H54 (cell line): ENCODE results near the gene CACNA2D3.

Experiments
- DNase-seq: peaks from one replicate; pipeline ENCODE4 v3.0.0; 2011; ENCODE audit warnings: low spot score, mixed read lengths; ENCODE audit not compliant: insufficient read length
- FAIRE-seq: peaks from 3 replicates; lab custom pipeline; 2011; peaks lifted over from hg19 to GRCh38; lab: Jason Lieb, UNC
- POLR2A ChIP-seq: IDR thresholded peaks from 2 replicates; pipeline ENCODE4 v1.6.1; 2011; ENCODE audit warnings: low read depth, mild to moderate bottlenecking, low read length

CACNA2D3 gene

DNA sequence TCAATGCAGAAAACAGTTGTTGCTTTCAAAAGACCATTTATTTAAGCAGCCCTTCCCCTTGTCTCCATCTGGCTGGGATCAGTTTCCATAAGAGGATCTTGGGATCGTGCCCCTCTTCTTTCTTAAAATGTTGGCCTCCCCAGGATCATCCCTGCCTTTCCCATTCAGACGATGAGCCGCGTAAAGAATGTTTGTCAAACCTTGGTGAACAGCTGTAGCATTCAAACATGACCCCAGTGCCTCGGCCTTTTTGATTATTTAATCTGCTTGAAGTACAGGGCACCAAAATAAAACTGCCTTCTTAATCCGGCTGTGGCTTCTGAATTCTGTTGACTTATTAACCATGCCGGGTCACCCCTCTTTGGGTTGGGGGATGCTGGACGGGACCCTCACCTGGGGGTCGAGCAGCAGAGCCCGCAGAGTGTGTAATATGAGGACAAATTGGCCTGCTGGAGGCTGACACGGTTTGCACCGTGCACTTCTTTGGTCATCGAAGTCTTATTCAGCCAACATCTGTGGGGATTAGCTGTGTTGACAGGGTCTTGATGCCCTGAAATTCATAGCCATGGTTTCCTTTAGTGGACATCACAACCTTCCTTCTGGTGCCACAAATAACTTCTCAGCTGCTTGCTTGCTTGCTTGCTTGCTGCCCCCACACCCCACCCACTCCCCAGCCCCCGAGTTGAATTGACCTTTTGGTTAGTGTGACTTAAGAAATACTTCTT, 805.9 kb downstream of the CACNA2D3 start, which contains the start of gene LRTM1:
TSS of gene LRTM1 (minus strand) at position 14 of the 725 bp plus-strand sequence. CDS start 148 bp downstream, outside the sequence.
- TF ChIP-seq POLR2A, result no peak
- no peak for FAIRE-seq
- DNase-seq, result no peak

DNA sequence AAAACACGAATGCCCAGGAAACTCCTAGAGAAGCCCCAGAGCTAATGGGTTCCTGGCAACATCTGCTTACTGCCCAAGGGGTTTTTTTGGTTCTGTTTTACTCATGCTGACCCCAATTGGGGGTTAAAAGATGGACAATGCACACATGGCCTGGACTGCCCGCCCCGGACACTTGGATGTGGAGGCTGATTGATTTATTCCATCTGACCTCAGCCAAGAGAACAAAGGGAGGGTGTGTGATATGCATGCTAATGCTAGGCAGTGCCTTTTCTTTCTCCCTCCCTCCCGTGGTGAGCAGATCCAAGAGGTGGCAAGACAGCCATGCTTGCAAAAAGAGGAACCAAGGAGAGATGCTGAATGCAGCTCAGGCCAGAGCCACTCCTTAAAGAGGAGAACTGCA, 808.8 kb downstream of the CACNA2D3 start:
- no peak for DNase-seq
- no peak for TF ChIP-seq POLR2A
- FAIRE-seq, result no peak

DNA sequence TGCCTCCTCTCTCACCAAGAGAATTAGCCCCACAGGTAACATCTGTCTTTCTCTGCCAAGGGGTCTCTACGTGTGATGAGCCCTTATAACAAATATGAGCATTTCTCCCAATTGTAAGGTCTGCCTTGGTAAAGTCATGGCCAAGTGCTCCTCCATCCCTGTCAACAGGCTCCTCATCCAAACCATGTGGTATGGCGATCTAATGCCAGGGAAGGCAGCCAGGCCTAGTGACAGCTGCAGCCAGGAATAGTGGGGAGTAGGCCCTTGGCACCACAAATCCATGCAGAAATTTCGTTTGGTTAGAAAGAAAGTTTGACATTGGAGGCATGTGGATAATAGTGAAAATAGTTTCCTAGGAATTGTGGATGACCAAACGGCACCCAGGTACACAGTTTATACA, 810.3 kb downstream of the CACNA2D3 start:
- DNase-seq (no peak), FAIRE-seq (no peak)
- no peak for TF ChIP-seq POLR2A

DNA sequence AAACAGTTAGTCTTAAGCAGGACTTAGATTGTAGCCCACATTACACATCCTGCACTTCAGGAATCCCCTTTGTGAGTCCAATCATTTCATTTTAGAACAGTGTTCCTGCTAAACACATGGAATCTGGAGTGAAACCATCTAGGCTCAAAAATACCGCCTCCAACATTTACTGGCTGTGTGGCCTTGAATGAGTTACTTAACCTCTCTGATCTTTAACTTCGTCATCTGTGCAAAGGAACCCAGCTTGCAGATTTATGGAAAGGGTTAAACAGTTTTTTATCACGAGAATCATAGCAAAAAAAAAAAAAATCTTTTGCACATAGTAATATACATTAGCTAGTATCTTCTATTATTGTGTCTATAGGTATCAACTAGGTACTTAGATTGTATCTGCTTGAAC, 813.5 kb downstream of the CACNA2D3 start:
- FAIRE-seq (no peak), DNase-seq (no peak)
- no peak for TF ChIP-seq POLR2A

DNA sequence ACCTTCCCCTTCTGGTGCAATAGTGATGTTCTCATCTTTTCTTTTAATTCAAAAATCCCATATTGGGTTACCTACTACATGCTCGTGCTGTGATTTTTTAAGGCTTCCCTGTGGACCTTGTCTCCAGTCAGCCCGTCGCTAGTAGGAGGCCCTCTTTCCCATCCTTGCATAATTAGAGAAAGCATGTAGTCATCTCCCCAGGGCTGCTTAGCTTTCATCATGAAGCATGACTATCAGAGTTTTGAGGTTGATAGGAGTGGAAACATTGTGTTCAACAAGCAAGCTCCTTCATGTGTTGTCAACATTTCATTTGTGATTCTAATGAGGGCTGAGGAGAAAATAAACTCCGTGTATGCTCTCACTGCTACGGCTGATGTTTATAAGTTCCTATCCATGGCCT, 814.2 kb downstream of the CACNA2D3 start:
- no peak for TF ChIP-seq POLR2A
- DNase-seq, result no peak
- no peak for FAIRE-seq

DNA sequence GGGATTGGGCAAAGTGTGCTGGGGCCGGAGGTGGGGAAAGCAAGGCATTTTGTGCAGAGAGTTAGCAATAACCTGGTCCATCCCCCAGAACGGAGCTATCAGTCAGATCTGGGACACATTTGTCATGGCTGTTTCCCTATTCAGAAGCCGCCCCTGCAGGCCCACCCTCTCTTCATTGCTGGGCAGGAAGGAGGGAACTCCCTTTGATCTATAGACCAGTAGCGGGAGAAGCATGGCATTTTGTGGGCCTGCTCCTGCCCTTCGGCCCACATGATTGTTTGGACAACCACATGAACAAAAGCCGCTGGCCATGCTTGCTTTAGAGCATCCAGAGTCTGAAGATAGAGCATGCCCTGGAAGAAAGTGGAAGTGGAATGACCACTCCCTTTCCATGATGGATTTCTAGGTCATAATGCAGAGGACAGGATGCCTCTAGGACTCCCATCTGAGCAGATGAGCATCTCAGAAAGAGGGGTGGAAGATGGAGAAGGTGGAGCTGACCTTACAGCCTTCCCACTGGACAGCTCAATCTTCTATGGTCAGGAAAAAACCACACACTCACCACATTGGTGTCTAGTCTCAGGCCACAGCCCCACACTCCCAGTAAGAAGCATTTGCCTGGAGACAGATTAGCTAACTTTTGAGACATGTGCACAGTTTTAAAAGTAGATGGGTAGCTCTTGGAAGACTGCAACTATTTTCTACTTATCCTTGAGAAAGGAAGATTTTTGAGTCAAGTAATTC, 817.4 kb downstream of the CACNA2D3 start:
- no peak for TF ChIP-seq POLR2A
- no peak for FAIRE-seq
- no peak for DNase-seq

DNA sequence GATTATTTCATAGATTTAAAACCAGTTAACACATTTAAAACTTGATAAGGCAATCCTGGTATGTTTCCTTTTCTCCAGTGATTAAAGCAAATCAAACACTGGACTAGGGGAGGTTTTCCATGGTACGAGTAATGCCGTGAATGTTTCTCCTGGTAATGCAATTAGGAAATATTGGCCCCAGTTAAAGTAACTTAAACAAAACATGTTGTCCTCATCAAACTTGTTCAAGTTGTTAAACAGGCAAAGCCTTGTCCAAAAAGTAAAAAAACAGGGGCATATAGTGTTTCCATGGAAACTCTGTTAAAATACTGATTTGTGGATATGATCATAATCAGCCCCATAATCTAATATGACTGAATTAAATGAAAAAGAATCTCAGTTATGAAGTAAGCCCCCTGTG, 818.6 kb downstream of the CACNA2D3 start:
- TF ChIP-seq POLR2A, result no peak
- DNase-seq, result no peak
- FAIRE-seq, result no peak

DNA sequence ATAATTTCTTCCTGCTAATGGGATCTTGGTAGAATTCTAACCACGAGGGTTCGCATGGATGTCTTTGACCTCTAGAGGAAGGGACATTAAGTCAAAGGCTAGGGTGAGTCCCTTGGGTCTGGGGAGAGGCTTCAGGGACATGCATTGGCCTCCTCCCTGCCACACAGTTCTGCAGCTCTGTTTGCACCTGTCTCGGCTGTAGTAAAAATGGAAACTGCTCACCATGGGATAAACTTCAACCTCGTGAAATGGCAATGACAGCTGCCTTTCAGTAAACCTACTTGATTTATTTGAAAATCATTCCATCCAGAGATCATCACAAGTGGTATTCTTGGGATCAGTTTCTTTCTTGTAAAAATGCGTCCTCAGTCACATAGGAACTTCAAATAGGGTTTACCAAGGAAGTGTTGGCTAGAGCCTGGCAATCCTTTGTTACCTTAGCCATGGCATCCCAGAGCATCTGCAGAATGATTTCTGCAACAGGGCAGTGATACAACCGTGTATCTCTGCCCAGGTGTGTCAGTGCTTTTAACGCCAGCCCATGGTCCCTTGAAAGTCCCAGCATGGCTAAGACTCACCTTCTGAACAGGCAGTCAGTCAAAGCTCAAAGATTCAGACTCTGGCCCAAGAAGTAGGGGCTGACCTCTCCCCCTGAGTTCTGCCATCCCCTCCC, 819.5 kb downstream of the CACNA2D3 start:
- no peak for FAIRE-seq
- no peak for TF ChIP-seq POLR2A
- no peak for DNase-seq

DNA sequence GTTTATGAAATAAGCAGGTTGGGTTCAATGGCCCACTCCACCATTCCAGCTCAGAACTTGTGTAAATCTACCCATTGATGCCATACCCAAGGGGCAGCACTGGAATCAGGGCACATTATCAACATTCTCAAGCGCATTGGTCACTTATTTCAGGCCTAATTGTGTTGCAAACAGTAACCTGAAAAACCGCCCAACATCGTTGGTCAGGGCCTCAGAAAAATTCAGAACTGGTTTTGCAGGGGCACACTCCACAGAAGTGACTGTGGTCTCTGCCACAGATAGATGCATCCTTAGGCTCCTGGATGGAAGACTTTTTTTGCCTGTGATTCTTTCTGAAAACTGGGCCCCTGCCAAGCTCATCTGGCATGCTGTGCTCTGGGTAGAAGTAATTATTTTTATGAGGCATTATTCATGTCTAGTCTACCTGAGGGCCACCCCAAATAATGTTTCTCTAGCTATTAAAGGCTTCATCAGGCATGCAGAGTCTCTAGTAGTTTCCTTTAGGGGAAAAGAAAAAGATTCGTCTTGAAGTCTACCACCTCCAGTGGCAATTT, 827.2 kb downstream of the CACNA2D3 start:
- DNase-seq (no peak), FAIRE-seq (no peak)
- no peak for TF ChIP-seq POLR2A

DNA sequence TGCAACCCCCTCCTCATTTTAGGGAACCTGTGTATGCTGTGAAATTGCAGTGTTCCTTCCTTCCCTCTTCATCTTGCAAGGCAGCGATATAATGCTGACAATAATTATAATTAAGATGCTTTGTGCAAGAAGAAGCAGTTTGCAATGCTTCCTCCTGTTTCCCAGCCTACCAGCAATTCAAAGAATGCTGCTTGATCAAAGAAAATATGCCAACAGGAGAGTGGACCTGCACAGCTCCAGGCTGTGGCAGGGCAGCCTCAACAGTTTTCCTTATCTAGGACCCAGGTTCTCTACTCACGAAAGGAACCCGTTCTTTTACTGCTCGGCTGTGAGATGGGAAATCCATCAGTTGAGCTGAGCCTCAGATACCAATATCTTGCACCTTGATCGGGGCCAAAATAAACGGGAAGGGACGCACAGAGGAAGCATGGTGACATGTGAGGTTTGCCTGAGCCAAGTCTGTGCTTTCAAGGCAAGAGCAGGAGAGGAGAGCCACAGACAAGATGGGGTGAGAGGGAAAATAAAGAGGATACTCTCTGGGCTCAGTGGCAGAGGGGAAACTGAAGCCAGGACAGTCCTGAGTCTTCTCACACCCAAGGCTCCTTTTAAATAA, 828.1 kb downstream of the CACNA2D3 start:
- TF ChIP-seq POLR2A, result no peak
- FAIRE-seq (no peak), DNase-seq (no peak)

DNA sequence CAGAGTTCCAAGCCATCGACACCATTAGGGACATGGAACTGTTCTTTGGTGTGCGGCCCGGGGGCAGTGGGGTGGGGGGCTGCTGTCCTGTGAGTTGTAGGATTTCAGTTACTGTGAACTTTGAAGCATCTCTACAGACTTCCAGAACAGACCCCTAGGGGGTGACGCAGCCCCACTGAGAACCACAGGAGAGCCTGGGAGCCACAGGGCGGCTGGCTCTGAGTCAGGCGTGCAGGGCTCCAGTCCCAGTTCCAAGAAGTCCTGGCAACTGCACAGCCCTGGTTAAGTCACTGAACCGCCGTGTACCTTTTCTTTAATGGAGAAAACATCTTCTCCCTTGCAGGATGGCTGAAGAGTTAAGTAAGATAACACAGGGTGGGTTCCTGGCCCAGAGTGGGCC, 829.1 kb downstream of the CACNA2D3 start:
- no peak for TF ChIP-seq POLR2A
- DNase-seq (peak; percentile 65), FAIRE-seq (no peak)

DNA sequence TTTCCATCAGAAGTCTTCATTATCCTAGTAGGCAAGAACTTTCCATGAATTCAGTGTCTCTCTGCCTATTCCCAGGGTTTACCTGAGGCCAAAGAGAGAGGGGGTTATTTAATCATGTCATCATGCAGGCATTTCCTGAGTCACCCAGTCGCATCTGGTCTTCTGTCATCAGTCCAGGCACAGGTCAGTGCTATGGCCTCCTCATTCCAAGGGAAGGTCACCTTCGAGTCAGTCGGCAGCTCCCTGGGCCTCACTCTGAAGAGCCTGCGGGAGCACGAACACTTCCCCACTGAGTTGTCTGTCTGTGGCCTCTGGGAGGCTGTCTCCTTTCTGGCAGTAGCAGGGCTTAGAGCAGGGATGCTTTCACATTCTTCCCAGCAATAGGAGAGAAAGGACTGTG, 831.7 kb downstream of the CACNA2D3 start:
- no peak for FAIRE-seq
- TF ChIP-seq POLR2A, result no peak
- DNase-seq, result no peak

DNA sequence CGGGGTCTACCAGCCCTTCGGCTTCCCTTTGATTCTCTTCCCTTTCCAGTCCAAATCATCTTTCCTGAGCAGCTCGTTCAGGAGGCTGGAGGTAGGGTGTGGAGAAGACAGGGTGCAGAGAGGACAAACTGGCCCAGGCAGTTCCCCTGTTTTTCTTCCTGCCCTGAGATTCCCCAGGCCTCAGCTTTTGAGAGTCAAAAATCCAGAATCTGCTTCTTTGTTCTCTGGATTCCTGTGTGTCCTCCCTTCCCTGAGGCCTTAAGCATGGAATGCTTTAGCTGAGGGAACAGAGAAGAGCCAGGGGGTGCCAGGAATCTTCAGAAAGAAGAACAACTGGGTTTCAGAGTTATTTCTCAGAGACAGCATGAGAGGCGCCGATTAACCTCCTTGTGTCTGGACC, 832.2 kb downstream of the CACNA2D3 start:
- TF ChIP-seq POLR2A, result no peak
- DNase-seq (no peak), FAIRE-seq (no peak)

DNA sequence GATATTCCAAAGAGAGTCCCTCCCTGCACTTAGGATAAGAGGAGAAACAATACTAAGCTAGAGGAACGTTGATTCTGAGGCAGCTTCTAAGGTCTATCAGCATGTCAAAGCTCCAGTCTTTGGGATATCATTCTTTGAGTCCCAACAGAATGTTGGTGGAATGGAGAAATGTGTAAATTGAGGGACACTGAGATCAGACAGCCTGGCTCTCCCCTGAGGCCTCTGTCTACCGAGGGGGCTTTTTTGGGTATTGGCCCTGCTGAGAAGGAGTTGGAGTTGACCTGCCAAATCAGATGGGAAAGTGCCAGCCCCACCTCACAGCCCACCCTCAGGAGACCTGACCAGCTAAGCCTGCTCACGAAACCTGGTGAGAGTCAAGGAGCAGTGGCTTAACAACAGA, 833.1 kb downstream of the CACNA2D3 start:
- FAIRE-seq (no peak), DNase-seq (no peak)
- TF ChIP-seq POLR2A, result no peak

DNA sequence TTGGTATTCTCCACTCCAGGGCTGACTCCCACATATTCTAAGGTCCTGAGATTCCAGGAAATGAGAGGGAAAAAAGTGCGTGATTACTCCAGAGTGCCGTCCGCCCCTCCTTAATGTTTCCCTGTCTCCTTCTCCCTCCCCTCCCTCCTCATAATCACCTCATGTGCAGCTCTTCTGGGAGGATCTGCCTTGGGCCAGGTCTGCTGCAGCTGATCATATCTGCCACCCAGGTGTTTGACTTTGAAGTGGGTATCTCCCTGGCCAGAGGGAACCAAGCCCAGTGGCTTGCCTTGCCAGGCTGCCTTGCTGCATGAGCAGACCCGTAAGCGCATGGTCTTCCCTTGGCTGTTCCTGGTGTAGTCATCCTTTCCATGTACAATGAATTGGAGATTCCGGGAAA, 833.6 kb downstream of the CACNA2D3 start:
- no peak for TF ChIP-seq POLR2A
- DNase-seq (no peak), FAIRE-seq (no peak)
